Neural crest cell (in vitro differentiated cells): ENCODE results near the gene PRKCQ. TPM values are rescaled to one million over a fixed set of nuclear protein-coding genes. Genes with fewer than 3 reads are reported as not detected.
"Not testable (repeated sequence)": the region's sequence is repeated elsewhere in the genome, so short reads cannot be mapped to it uniquely, and the experiment has no call there.

Source experiments
- DNase-seq: peaks from one replicate; pipeline ENCODE4 v3.0.0; 2021; ENCODE audit warnings: low read depth, mixed read lengths, low spot score
- H3K27ac Mint-ChIP-seq: one replicate; pipeline ENCODE4 v1.8.0; 2021; ENCODE audit warnings: mild to moderate bottlenecking, mixed read lengths; ENCODE audit not compliant: unreplicated experiment
- H3K27me3 Mint-ChIP-seq: 2 replicates; pipeline ENCODE4 v1.8.0; 2021; ENCODE audit warnings: low read depth, mild to moderate bottlenecking, mixed read lengths
- H3K36me3 Mint-ChIP-seq: 2 replicates; pipeline ENCODE4 v1.8.0; 2021; ENCODE audit warnings: low read depth, mild to moderate bottlenecking, mixed read lengths
- H3K4me1 Mint-ChIP-seq: 2 replicates; pipeline ENCODE4 v1.8.0; 2021; ENCODE audit warnings: mixed read lengths
- H3K4me3 Mint-ChIP-seq: one replicate; pipeline ENCODE4 v1.8.0; 2021; ENCODE audit warnings: mild to moderate bottlenecking, mixed read lengths
- H3K9me3 Mint-ChIP-seq: 2 replicates; pipeline ENCODE4 v1.8.0; 2021; ENCODE audit warnings: mixed read lengths
- CTCF ChIP-seq: fragments of 200-600 bp; sonication (generic); conservative IDR thresholded peaks from 2 replicates; pipeline ENCODE4 v1.5.0; 2021; ENCODE audit warnings: antibody characterized with exemption, mild to moderate bottlenecking
- total RNA-seq: library from RNA; stranded (reverse); gene quantifications from 2 replicates; pipeline ENCODE4 v1.2.1, GENCODE V29; 2021

The PRKCQ gene
- total RNA-seq, 1 donor from 2014 or later: 3.2 TPM

GRCh38 chr10:6384847-6385246, 195.2 kb downstream of the PRKCQ start:
- Mint-ChIP-seq H3K4me1 (no peaks in the 10 kb centered on the region), H3K27me3 (no peaks in the 10 kb centered on the region), H3K27ac (no peak overlapping the region), H3K36me3 (peaks cover 5% of the 10 kb centered on the region), H3K4me3 (no peak overlapping the region), H3K9me3 (peaks cover 13% of the 10 kb centered on the region)
- TF ChIP-seq CTCF: no peak
- DNase-seq: no peak

- no peaks in the 10 kb centered on the region for H3K27me3 Mint-ChIP-seq
These were observed 196.0 kb downstream of the PRKCQ start for GRCh38 chr10:6384031-6384430.

GRCh38 chr10:6383096-6383812, 196.8 kb downstream of the PRKCQ start:
- no peaks in the 10 kb centered on the region for H3K27me3 Mint-ChIP-seq
- peaks cover 15% of the 10 kb centered on the region for H3K36me3 Mint-ChIP-seq
- H3K9me3 Mint-ChIP-seq: peaks cover 19% of the 10 kb centered on the region
- no peak for TF ChIP-seq CTCF
- H3K27ac Mint-ChIP-seq: no peak overlapping the region
- no peaks in the 10 kb centered on the region for H3K4me1 Mint-ChIP-seq
- no peak overlapping the region for H3K4me3 Mint-ChIP-seq
- DNase-seq: no peak

More at GRCh38 chr10:6384031-6384430, 196.0 kb downstream of the PRKCQ start:
- Mint-ChIP-seq H3K4me3 (no peak overlapping the region), H3K27ac (no peak overlapping the region), H3K9me3 (peaks cover 16% of the 10 kb centered on the region), H3K4me1 (no peaks in the 10 kb centered on the region), H3K36me3 (peaks cover 14% of the 10 kb centered on the region)
- DNase-seq: no peak
- no peak for TF ChIP-seq CTCF

GRCh38 chr10:6382081-6382480, 198.0 kb downstream of the PRKCQ start:
- DNase-seq: no peak
- Mint-ChIP-seq H3K4me3 (no peak overlapping the region), H3K9me3 (peaks cover 21% of the 10 kb centered on the region), H3K36me3 (peaks cover 15% of the 10 kb centered on the region), H3K4me1 (no peaks in the 10 kb centered on the region), H3K27ac (no peak overlapping the region), H3K27me3 (no peaks in the 10 kb centered on the region)
- TF ChIP-seq CTCF: no peak

GRCh38 chr10:6380478-6380877, 199.6 kb downstream of the PRKCQ start:
- not testable (repeated sequence) for H3K27ac Mint-ChIP-seq, H3K4me1 Mint-ChIP-seq, H3K4me3 Mint-ChIP-seq, H3K27me3 Mint-ChIP-seq, DNase-seq
- Mint-ChIP-seq H3K9me3 (peaks cover 18% of the 10 kb centered on the region), H3K36me3 (peaks cover 15% of the 10 kb centered on the region)

- H3K27me3 Mint-ChIP-seq: no peaks in the 10 kb centered on the region
- H3K9me3 Mint-ChIP-seq: peaks cover 18% of the 10 kb centered on the region
These were observed 200.9 kb downstream of the PRKCQ start for GRCh38 chr10:6379015-6379776.

More at GRCh38 chr10:6379015-6379776, 200.9 kb downstream of the PRKCQ start:
- Mint-ChIP-seq H3K4me3 (no peak overlapping the region), H3K36me3 (peaks cover 15% of the 10 kb centered on the region), H3K4me1 (no peaks in the 10 kb centered on the region), H3K27ac (no peak overlapping the region)
- TF ChIP-seq CTCF: no peak
- no peak for DNase-seq
